HL-60 (cell line): ENCODE measurements around the gene PTPRG.

Experiments
- DNase-seq, 2 experiments: peaks; one replicate each; pipeline ENCODE4 v3.0.0-alpha.2; 2010 to 2020; ENCODE audit warnings: low read depth in 1 of 2, low spot score in 1 of 2
- H3K27ac ChIP-seq: fragments of 250-450 bp; sonication (Bioruptor Pico); replicated peaks from 2 replicates; pipeline ENCODE4 v1.5.1; 2020; ENCODE audit warnings: mild to moderate bottlenecking, moderate library complexity
- H3K27me3 ChIP-seq: fragments of 250-450 bp; sonication (Bioruptor Pico); 2 replicates; pipeline ENCODE4 v1.5.1; 2021; ENCODE audit warnings: mild to moderate bottlenecking, moderate library complexity; ENCODE audit not compliant: insufficient read depth, poor library complexity, severe bottlenecking
- H3K4me3 ChIP-seq: replicated peaks from 2 replicates; pipeline ENCODE4 v1.5.1; 2011; ENCODE audit warnings: mild to moderate bottlenecking, control low read depth, low read length; ENCODE audit not compliant: insufficient read depth
- GABPA ChIP-seq: IDR thresholded peaks from 2 replicates; pipeline ENCODE4 v1.6.1; 2012; ENCODE audit warnings: low read depth
- POLR2AphosphoS5 ChIP-seq: IDR thresholded peaks from 2 replicates; pipeline ENCODE4 v1.6.1; 2012; ENCODE audit warnings: low read depth
- REST ChIP-seq: IDR thresholded peaks from 2 replicates; pipeline ENCODE4 v1.6.1; 2012; ENCODE audit warnings: low read depth; ENCODE audit not compliant: insufficient replicate concordance
- SPI1 ChIP-seq: IDR thresholded peaks from 2 replicates; pipeline ENCODE4 v1.6.1; 2012; ENCODE audit warnings: low read depth, mild to moderate bottlenecking, borderline replicate concordance
- TF ChIP-seq, protein P1 (sequence below): IDR thresholded peaks from one replicate; pipeline ENCODE4 v1.5.1; 2011; ENCODE audit warnings: low read length, control low read depth, inconsistent platforms; ENCODE audit not compliant: insufficient read depth

Gene PTPRG

DNA sequence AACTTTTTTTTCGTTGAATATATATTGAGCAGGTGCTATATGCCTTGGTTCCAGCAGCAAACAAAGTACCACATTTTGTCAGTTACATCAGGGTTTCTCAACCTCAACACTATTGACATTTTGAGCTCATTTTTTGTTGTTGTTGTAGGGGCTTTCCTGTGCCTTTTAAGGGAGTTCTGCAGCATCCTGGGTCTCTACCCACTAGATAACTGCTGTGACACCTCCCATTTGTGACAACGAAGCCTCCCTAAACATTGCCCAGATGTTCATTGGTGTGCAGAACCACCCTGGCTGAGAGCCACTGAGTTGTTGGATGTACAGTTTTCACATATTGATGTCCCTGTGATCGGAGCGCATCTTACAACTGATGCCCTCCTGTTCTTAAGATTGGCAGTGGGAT is 382.6 kb downstream of the PTPRG start:
- TF ChIP-seq REST (no peak), SPI1 (no peak), GABPA (no peak), POLR2AphosphoS5 (no peak)
- TF ChIP-seq, protein P1, sequence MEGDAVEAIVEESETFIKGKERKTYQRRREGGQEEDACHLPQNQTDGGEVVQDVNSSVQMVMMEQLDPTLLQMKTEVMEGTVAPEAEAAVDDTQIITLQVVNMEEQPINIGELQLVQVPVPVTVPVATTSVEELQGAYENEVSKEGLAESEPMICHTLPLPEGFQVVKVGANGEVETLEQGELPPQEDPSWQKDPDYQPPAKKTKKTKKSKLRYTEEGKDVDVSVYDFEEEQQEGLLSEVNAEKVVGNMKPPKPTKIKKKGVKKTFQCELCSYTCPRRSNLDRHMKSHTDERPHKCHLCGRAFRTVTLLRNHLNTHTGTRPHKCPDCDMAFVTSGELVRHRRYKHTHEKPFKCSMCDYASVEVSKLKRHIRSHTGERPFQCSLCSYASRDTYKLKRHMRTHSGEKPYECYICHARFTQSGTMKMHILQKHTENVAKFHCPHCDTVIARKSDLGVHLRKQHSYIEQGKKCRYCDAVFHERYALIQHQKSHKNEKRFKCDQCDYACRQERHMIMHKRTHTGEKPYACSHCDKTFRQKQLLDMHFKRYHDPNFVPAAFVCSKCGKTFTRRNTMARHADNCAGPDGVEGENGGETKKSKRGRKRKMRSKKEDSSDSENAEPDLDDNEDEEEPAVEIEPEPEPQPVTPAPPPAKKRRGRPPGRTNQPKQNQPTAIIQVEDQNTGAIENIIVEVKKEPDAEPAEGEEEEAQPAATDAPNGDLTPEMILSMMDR, result no peak
- Histone ChIP-seq H3K4me3 (no peak overlapping the region), H3K27ac (no peak overlapping the region), H3K27me3 (no peaks in the 10 kb centered on the region)
- DNase-seq, result no peak

- no peaks in the 10 kb centered on the region for H3K27me3 ChIP-seq
- no peak overlapping the region for H3K27ac ChIP-seq
- no peak for TF ChIP-seq REST
- TF ChIP-seq SPI1, result no peak
- TF ChIP-seq GABPA, result no peak
- no peak for TF ChIP-seq POLR2AphosphoS5
- TF ChIP-seq, protein P1, result no peak
Observed at GRCh38 chr3:61944726-61945125, 383.4 kb downstream of the PTPRG start.

GRCh38 chr3:61945657-61946056 is 384.3 kb downstream of the PTPRG start:
- Histone ChIP-seq H3K4me3 (no peak overlapping the region), H3K27ac (no peak overlapping the region), H3K27me3 (no peaks in the 10 kb centered on the region)
- TF ChIP-seq SPI1 (no peak), GABPA (no peak), POLR2AphosphoS5 (no peak), REST (no peak)
- TF ChIP-seq, protein P1, result no peak
- DNase-seq, result no peak

More at GRCh38 chr3:61944726-61945125, 383.4 kb downstream of the PTPRG start:
- no peak overlapping the region for H3K4me3 ChIP-seq
- DNase-seq, result no peak
